ENCODE data around the gene RASSF3.

DNA sequence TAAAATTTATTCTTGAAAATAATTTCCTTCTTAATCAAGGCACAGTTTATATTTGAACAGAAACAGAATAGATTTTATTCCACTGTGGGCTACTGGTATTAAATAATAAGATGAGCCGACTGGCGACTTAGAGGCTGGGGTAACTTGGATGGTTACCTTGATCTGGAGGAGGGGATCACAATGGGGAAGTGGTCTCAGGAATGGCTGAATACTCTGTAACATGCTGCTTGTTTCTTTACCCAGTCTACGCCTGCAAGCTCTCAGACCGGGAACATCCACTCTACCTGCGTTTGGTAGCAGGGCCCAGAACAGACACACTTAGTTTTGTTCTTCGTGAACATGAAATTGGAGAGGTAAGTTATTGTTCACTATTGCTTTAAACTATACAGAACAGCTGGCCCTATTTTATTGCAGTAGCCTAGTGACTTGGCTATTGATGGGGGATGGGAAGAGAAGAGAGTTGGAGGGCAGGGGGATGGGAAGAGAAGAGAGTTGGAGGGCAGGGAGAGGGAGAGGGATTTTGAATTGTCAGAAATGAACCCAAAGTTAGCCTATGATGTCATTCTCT, 81.0 kb downstream of the RASSF3 start:
- TF ChIP-seq FOXM1 (IDR thresholded peaks at IDR 0.05; ENCODE audit: borderline replicate concordance, low read depth) (no peak), RAD21 (IDR thresholded peaks at IDR 0.05; ENCODE audit: low read depth) (no peak), YY1 (IDR thresholded peaks at IDR 0.05; ENCODE audit: low read depth) (no peak), ZBTB7A (IDR thresholded peaks at IDR 0.05; ENCODE audit: low read depth) (no peak)
- TF ChIP-seq, protein P1, sequence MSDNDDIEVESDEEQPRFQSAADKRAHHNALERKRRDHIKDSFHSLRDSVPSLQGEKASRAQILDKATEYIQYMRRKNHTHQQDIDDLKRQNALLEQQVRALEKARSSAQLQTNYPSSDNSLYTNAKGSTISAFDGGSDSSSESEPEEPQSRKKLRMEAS (IDR thresholded peaks at IDR 0.05), result no peak

Data from Ishikawa (cell line).